Karpas-422 (cell line): ENCODE measurements around the gene DNAI1. TPM values are rescaled to one million over a fixed set of nuclear protein-coding genes. Genes with fewer than 3 reads are reported as not detected.

Experiments used
- DNase-seq: peaks from one replicate; pipeline ENCODE4 v3.0.0-alpha.2; 2015
- H2AFZ ChIP-seq: fragments of 200-600 bp; sonication (generic); 2 replicates; pipeline ENCODE4 v1.6.1; 2014; ENCODE audit warnings: antibody characterized with exemption, low read length, mixed read lengths
- H3K27ac ChIP-seq: fragments of 200-600 bp; sonication (generic); 2 replicates; pipeline ENCODE4 v1.5.1; 2014; ENCODE audit warnings: mild to moderate bottlenecking, low read length, moderate library complexity
- H3K27me3 ChIP-seq: fragments of 200-600 bp; sonication (generic); 2 replicates; pipeline ENCODE4 v1.6.1; 2014; ENCODE audit warnings: low read length, mixed read lengths
- H3K36me3 ChIP-seq: fragments of 200-600 bp; sonication (generic); 2 replicates; pipeline ENCODE4 v1.6.1; 2014; ENCODE audit warnings: low read length, mixed read lengths; ENCODE audit not compliant: insufficient read depth
- H3K4me1 ChIP-seq: fragments of 200-600 bp; sonication (generic); 2 replicates; pipeline ENCODE4 v1.6.1; 2014; ENCODE audit warnings: mild to moderate bottlenecking, low read length, mixed read lengths
- H3K4me2 ChIP-seq: fragments of 200-600 bp; sonication (generic); 2 replicates; pipeline ENCODE4 v1.6.1; 2014; ENCODE audit warnings: low read length, low read depth, mild to moderate bottlenecking; ENCODE audit not compliant: poor library complexity, severe bottlenecking
- H3K4me3 ChIP-seq: fragments of 200-600 bp; sonication (generic); 2 replicates; pipeline ENCODE4 v1.5.1; 2014; ENCODE audit warnings: mild to moderate bottlenecking, antibody characterized with exemption, low read length, mixed read lengths
- H3K79me2 ChIP-seq: fragments of 200-600 bp; sonication (generic); 2 replicates; pipeline ENCODE4 v1.6.1; 2014; ENCODE audit warnings: mild to moderate bottlenecking, low read length, mixed read lengths
- H3K9ac ChIP-seq: fragments of 200-600 bp; sonication (generic); 2 replicates; pipeline ENCODE4 v1.6.0; 2014; ENCODE audit warnings: low read length
- H3K9me2 ChIP-seq: fragments of 200-600 bp; sonication (generic), shearing (Covaris generic); replicated peaks from 2 replicates; pipeline ENCODE4 v1.6.0; 2014; ENCODE audit warnings: mild to moderate bottlenecking, low read length, moderate library complexity; ENCODE audit not compliant: insufficient read depth
- H3K9me3 ChIP-seq: fragments of 300-700, 200-600 bp; sonication (generic); 2 replicates; pipeline ENCODE4 v1.6.1; 2014; ENCODE audit warnings: low read length, mixed read lengths
- H4K20me1 ChIP-seq: fragments of 200-600 bp; sonication (generic); 2 replicates; pipeline ENCODE4 v1.6.1; 2014; ENCODE audit warnings: mild to moderate bottlenecking, antibody characterized with exemption, low read length, low read depth; ENCODE audit not compliant: insufficient read depth
- total RNA-seq: library from RNA; depleted of rRNA; stranded (reverse); fragments of >200 nt; shearing (Covaris generic); gene quantifications from 2 replicates; pipeline ENCODE4 v1.2.3, GENCODE V29; 2014; ENCODE audit warnings: low replicate concordance

The DNAI1 gene
- total RNA-seq, 1 experiment from 2014 or later = 3.4 TPM

DNA sequence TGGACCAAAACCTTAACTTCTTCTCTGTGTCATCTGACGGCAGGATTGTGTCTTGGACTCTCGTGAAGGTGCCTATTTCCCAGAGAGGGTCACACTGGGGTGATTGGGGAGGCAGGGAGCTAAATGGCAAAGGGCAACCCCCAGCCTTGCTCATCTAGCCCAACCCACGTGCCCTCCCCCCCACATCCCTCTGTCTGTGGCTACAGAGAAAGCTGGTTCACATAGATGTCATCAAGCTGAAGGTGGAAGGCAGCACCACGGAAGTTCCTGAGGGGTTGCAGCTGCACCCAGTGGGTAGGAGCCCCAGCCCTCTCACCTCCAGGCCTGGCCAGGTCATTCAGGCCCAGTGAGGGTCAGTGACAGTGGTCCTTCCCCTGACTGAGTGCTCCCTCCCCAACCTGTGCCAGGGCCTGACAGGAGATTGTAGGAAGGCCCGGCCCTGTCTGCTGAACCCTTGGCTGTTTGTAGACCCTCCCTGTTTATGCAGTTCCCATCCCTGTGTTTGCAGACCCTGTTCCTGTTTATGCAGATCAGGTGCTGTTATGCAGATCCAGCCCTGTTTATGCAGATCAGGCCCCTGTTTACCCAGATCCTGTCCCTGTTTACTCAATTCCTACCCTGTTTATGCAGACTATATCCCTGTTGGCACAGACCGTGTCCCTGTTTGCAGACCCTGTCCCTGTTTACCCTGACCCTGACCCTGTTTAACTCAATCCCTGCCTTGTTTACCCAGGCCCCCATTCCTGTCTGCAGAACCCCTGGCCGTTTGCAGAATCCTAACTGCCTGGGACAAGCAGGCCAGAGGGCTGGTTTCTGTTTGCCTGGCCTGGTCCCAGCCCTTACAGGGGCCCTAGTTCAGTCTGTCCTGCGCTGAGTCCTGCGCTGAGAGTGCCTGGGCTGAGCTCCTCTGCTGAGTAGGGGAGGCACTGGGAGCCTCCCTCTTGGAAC, 53.8 kb downstream of the DNAI1 start:
- Histone ChIP-seq H3K4me2 (peak overlapping the region; percentile 84), H3K79me2 (no peaks in the 10 kb centered on the region), H3K4me3 (peak overlapping the region; percentile 62), H3K4me1 (peaks cover 97% of the 10 kb centered on the region), H3K36me3 (no peaks in the 10 kb centered on the region), H3K27me3 (no peaks in the 10 kb centered on the region), H2AFZ (peak overlapping the region; percentile 5; the same call in 1 of the 2 replicates), H4K20me1 (no peaks in the 10 kb centered on the region), H3K9me3 (no peaks in the 10 kb centered on the region), H3K9me2 (no peaks in the 10 kb centered on the region), H3K9ac (peak overlapping the region; percentile 71), H3K27ac (peak overlapping the region; percentile 90)
- peak; percentile 77 for DNase-seq

DNA sequence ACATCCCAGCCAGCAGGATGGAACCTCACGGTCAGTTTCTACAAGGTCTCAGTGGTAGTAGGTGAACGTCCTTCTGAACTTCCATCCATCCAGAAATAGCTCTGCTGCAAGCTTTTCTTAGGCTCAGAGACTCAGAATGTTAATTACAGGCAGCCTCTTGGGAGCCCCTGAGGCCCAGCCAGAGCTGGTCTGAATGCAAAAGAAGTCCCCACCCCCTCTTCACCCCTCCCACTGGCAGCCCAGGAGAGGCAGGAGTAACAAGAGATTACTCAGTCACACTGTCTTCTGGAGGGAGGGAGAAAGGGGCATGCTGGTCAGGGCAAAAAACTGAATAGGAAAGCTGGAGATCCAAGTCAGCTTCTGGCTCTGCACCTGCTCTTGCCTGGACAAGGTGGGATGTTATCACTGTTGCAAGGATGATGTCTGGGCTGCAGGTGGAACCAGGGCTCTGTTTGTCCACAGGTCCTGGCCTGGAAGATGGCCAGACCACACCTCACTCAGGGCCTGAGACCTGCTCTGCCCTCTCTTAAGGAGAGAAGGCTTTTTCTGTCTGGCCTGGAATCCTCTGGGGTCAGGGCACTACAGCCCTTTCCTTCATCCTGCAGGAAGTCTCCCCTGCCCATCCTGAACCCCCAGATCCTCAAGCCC, 55.1 kb downstream of the DNAI1 start:
- DNase-seq = peak; percentile 96
- no peak overlapping the region for H2AFZ ChIP-seq
- H3K4me3 ChIP-seq = peak overlapping the region; percentile 62
- peak overlapping the region; percentile 90 for H3K27ac ChIP-seq
- peak overlapping the region; percentile 84 for H3K4me2 ChIP-seq
- peak overlapping the region; percentile 71 for H3K9ac ChIP-seq
- H3K27me3 ChIP-seq = no peaks in the 10 kb centered on the region
- H3K36me3 ChIP-seq = no peaks in the 10 kb centered on the region
- no peaks in the 10 kb centered on the region for H3K9me3 ChIP-seq
- H3K9me2 ChIP-seq = no peaks in the 10 kb centered on the region
- H3K79me2 ChIP-seq = no peaks in the 10 kb centered on the region
- H4K20me1 ChIP-seq = no peaks in the 10 kb centered on the region
- peaks cover 97% of the 10 kb centered on the region for H3K4me1 ChIP-seq

DNA sequence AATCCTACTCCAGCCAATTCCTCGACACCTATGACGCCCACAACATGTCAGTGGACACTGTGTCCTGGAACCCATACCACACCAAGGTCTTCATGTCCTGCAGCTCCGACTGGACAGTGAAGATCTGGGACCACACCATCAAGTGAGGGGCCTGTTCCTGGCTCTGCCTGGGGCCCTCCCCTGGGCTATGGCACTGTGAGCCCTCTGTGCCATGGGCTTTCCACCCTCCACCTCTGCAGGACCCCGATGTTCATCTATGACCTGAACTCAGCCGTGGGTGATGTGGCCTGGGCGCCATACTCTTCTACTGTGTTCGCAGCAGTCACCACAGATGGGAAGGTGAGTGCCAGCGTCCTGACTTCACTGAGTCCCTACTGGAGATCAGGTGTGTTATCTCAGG, 55.8 kb downstream of the DNAI1 start:
- H3K36me3 ChIP-seq = no peaks in the 10 kb centered on the region
- peak overlapping the region; percentile 62; the same call in 1 of the 2 replicates for H3K4me3 ChIP-seq
- peak overlapping the region; percentile 84 for H3K4me2 ChIP-seq
- peaks cover 97% of the 10 kb centered on the region for H3K4me1 ChIP-seq
- DNase-seq = no peak
- H3K27ac ChIP-seq = peak overlapping the region; percentile 90
- H3K9me2 ChIP-seq = no peaks in the 10 kb centered on the region
- peak overlapping the region; percentile 62 for H3K9ac ChIP-seq
- no peak overlapping the region for H2AFZ ChIP-seq
- H3K27me3 ChIP-seq = no peaks in the 10 kb centered on the region
- no peaks in the 10 kb centered on the region for H3K79me2 ChIP-seq
- no peaks in the 10 kb centered on the region for H3K9me3 ChIP-seq
- no peaks in the 10 kb centered on the region for H4K20me1 ChIP-seq

DNA sequence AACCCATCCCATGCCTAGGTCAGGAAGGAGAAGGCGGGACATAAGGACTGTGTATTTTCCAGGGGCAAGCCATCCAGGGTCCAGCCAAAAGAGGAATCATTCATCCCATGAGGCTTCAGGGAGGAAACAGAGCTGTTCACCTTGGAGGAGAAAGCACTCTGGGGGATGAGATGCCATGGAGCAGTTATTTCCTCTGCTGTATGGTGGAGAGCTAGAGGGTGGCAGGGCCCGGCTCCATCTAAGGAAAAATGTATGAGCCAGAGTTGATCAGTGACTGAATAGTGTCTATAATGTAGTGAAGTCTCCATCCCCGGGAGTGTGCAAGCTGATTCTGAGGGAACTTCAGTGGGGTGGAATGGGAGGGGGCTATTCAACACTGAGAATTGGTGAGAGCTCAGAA, 56.2 kb downstream of the DNAI1 start:
- H3K9ac ChIP-seq = peak overlapping the region; percentile 7; the same call in 1 of the 2 replicates
- no peak overlapping the region for H3K4me3 ChIP-seq
- H3K27ac ChIP-seq = peak overlapping the region; percentile 90
- no peak overlapping the region for H2AFZ ChIP-seq
- H3K4me2 ChIP-seq = peak overlapping the region; percentile 84
- no peaks in the 10 kb centered on the region for H3K9me3 ChIP-seq
- no peak for DNase-seq
- H3K4me1 ChIP-seq = peaks cover 97% of the 10 kb centered on the region
- no peaks in the 10 kb centered on the region for H3K27me3 ChIP-seq
- no peaks in the 10 kb centered on the region for H4K20me1 ChIP-seq
- no peaks in the 10 kb centered on the region for H3K79me2 ChIP-seq
- H3K9me2 ChIP-seq = no peaks in the 10 kb centered on the region
- H3K36me3 ChIP-seq = no peaks in the 10 kb centered on the region

DNA sequence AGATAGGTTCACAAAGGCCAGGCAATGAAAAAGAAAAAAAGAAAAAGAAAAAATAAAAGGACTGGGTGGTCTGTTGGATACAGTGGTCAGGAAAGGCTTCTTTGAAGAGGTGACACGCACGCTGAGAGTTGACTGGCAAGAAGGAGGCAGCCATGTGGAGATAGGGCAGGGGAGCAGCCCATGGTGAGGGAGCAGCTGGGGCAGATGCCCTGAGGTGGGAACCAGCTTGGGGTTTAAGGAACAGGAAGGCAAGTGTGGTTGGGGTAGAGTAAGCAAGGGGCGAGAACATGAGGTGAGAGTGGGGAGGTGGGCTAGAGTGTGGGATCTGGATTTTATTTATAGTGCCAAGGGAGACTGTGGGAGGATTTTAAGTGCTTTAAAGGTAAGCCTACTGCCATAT, 57.4 kb downstream of the DNAI1 start:
- H3K4me2 ChIP-seq = no peak overlapping the region
- H4K20me1 ChIP-seq = no peaks in the 10 kb centered on the region; the same call in 1 of the 2 replicates
- H3K9me2 ChIP-seq = no peaks in the 10 kb centered on the region
- H3K79me2 ChIP-seq = no peaks in the 10 kb centered on the region
- no peaks in the 10 kb centered on the region for H3K36me3 ChIP-seq
- DNase-seq = no peak
- peak overlapping the region; percentile 90 for H3K27ac ChIP-seq
- no peak overlapping the region for H3K4me3 ChIP-seq
- H3K9me3 ChIP-seq = no peaks in the 10 kb centered on the region
- H3K27me3 ChIP-seq = no peaks in the 10 kb centered on the region
- H3K9ac ChIP-seq = no peak overlapping the region
- H2AFZ ChIP-seq = no peak overlapping the region
- peaks cover 97% of the 10 kb centered on the region for H3K4me1 ChIP-seq

DNA sequence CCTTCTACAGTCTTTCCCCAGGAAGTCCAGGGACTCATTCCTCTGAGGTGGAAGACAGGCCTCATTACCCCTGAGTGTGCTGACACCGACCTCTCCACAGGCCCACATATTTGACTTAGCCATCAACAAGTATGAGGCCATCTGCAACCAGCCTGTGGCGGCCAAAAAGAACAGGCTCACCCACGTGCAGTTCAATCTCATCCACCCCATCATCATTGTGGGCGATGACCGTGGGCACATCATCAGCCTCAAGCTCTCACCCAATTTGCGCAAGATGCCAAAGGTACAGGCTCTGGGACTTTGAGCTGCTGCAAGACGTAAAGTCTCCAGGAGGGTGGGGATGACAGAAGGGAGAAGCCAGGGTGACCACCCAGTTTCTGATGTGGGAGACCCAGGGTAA, 58.6 kb downstream of the DNAI1 start:
- H3K27me3 ChIP-seq = no peaks in the 10 kb centered on the region
- peaks cover 97% of the 10 kb centered on the region for H3K4me1 ChIP-seq
- no peak overlapping the region for H3K4me3 ChIP-seq
- H3K36me3 ChIP-seq = no peaks in the 10 kb centered on the region
- H3K79me2 ChIP-seq = no peaks in the 10 kb centered on the region
- peak overlapping the region; percentile 90 for H3K27ac ChIP-seq
- H3K9ac ChIP-seq = peak overlapping the region; percentile 13; the same call in 1 of the 2 replicates
- no peak overlapping the region for H2AFZ ChIP-seq
- H3K9me3 ChIP-seq = no peaks in the 10 kb centered on the region
- no peaks in the 10 kb centered on the region; the same call in 1 of the 2 replicates for H4K20me1 ChIP-seq
- DNase-seq = no peak
- peak overlapping the region; percentile 66 for H3K4me2 ChIP-seq
- no peaks in the 10 kb centered on the region for H3K9me2 ChIP-seq

DNA sequence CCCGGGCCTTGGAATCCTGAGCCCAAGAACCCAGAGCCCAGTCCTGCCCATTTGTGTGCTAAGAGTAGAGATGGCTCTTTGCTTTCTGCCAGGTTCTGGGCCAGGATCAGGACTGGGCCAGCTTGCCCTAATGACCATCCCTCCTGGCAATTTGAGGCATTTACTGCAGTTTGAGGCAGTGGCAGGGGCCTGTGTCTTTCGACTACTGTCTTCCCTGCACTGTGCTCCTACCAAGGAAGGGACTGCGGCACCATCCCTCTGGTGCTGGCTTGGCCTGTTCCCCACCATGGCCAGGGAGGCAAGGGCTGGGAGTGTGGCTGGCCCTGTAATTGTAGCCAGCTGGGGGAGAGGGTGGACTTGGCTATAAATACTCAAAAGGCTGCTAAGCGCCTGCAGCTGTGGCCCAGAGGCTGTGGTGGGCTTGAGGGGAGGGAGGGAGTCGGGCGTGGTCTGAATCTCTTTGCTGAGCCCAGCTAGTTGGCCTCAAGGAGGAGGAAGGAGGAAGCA, 59.6 kb downstream of the DNAI1 start:
- Histone ChIP-seq H4K20me1 (no peaks in the 10 kb centered on the region; the same call in 1 of the 2 replicates), H3K9me3 (no peaks in the 10 kb centered on the region), H3K4me1 (peaks cover 93% of the 10 kb centered on the region), H3K79me2 (no peaks in the 10 kb centered on the region), H3K36me3 (no peaks in the 10 kb centered on the region), H3K9me2 (no peaks in the 10 kb centered on the region), H3K27me3 (no peaks in the 10 kb centered on the region), H3K9ac (peak overlapping the region; percentile 46), H3K4me2 (peak overlapping the region; percentile 66), H3K27ac (peak overlapping the region; percentile 90), H3K4me3 (no peak overlapping the region), H2AFZ (no peak overlapping the region)
- peak; percentile 66 for DNase-seq

DNA sequence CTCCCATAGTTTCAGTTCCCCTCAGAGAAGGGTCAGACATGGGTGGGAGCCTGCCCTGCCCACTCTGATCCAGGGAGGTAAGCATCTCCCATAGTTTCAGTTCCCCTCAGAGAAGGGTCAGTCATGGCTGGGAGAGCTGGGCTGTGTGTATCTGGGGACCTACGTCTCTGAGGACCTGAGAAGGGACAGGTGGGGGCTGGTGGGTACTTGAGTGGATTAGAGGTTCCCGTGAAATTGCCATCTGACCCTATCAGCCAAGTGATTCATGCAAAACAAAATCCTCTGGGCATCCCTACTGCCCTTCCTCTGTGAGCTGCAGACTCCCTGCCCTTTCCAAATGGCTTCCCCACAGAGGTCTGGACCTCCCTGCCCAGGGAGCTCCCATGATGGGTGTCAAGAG, 60.3 kb downstream of the DNAI1 start:
- peak overlapping the region; percentile 90 for H3K27ac ChIP-seq
- peak overlapping the region; percentile 42 for H3K4me3 ChIP-seq
- H3K9me2 ChIP-seq = no peaks in the 10 kb centered on the region
- H3K4me1 ChIP-seq = peaks cover 92% of the 10 kb centered on the region
- DNase-seq = peak; percentile 78
- H3K36me3 ChIP-seq = no peaks in the 10 kb centered on the region
- H3K4me2 ChIP-seq = peak overlapping the region; percentile 66
- H3K9me3 ChIP-seq = no peaks in the 10 kb centered on the region
- H3K79me2 ChIP-seq = no peaks in the 10 kb centered on the region
- H4K20me1 ChIP-seq = no peaks in the 10 kb centered on the region; the same call in 1 of the 2 replicates
- no peak overlapping the region for H2AFZ ChIP-seq
- no peaks in the 10 kb centered on the region for H3K27me3 ChIP-seq
- peak overlapping the region; percentile 46 for H3K9ac ChIP-seq
